Measurements from ENCODE around the gene PTRHD1.

DNA sequence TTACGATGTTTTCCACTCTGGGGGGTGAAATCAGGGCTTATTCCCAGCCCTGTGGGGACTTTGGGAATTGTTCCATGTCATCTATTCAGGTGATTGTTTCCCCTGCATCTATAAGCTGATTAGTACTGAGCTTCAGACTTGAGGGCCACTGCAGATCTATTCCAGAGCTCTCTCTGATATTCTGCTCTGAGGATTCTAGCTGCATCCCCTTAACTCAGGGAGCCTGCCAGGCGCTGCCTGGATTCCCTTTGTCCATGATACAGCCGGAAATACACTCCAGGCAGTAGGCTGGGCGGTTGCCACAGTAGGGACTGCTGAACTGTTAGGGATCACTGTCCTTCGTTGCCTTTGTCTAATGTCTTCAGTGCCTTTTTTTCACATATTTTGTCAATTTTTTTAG is 31.3 kb downstream of the PTRHD1 start:
- TF ChIP-seq, protein P1, sequence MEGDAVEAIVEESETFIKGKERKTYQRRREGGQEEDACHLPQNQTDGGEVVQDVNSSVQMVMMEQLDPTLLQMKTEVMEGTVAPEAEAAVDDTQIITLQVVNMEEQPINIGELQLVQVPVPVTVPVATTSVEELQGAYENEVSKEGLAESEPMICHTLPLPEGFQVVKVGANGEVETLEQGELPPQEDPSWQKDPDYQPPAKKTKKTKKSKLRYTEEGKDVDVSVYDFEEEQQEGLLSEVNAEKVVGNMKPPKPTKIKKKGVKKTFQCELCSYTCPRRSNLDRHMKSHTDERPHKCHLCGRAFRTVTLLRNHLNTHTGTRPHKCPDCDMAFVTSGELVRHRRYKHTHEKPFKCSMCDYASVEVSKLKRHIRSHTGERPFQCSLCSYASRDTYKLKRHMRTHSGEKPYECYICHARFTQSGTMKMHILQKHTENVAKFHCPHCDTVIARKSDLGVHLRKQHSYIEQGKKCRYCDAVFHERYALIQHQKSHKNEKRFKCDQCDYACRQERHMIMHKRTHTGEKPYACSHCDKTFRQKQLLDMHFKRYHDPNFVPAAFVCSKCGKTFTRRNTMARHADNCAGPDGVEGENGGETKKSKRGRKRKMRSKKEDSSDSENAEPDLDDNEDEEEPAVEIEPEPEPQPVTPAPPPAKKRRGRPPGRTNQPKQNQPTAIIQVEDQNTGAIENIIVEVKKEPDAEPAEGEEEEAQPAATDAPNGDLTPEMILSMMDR (IDR thresholded peaks at IDR 0.05): no peak
- TF ChIP-seq EZH2 (IDR thresholded peaks at IDR 0.05; ENCODE audit: borderline replicate concordance, insufficient read depth, low read depth, low read length, poor library complexity, severe bottlenecking): no peak
